Measurements from ENCODE around the gene CMPK1.

CMPK1 gene

DNA sequence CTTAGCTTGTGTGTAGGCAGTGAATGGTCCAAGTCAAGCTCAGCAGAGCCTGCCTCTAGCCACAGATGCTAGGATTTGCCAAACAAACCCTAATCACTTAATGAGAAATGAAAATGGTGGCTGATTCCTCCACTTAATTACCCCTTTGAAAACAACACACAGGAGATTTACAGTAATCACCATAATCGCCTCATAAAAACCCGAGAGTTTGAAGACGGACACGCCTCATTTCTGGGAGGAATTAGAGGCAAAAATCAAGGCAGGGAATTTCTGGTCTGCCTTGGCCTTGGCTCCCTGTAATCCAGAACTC is 66.2 kb downstream of the CMPK1 start:
- H3K4me3 ChIP-seq (ENCODE audit: control insufficient read depth, low read depth, low read length) = no peak overlapping the region
- no peak for DNase-seq (ENCODE audit: low read depth)
- TF ChIP-seq, protein P1, sequence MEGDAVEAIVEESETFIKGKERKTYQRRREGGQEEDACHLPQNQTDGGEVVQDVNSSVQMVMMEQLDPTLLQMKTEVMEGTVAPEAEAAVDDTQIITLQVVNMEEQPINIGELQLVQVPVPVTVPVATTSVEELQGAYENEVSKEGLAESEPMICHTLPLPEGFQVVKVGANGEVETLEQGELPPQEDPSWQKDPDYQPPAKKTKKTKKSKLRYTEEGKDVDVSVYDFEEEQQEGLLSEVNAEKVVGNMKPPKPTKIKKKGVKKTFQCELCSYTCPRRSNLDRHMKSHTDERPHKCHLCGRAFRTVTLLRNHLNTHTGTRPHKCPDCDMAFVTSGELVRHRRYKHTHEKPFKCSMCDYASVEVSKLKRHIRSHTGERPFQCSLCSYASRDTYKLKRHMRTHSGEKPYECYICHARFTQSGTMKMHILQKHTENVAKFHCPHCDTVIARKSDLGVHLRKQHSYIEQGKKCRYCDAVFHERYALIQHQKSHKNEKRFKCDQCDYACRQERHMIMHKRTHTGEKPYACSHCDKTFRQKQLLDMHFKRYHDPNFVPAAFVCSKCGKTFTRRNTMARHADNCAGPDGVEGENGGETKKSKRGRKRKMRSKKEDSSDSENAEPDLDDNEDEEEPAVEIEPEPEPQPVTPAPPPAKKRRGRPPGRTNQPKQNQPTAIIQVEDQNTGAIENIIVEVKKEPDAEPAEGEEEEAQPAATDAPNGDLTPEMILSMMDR (IDR thresholded peaks at IDR 0.05; ENCODE audit: control insufficient read depth, insufficient read depth, low read depth, low read length, missing control alignments) = no peak

DNA sequence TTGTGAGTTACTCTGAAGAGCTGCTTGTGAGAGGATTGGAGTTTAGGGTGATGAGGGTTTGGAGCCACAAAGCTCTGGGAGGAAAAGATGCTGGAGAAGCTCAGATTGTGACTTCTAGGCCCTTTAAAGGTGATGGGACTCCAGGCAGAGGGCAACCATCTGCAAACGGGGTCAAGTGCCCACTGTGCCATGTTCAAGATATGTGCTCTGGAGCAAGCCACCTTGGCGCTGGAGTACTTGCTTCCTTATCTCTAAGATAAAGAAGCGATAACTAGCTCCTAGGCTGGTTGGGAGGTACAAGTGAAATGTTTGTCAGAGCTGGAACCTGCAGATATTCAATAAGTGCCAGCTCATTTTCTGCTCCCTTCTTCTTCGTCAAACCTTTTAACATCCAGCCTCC is 68.2 kb downstream of the CMPK1 start:
- no peak overlapping the region for H3K4me3 ChIP-seq (ENCODE audit: control insufficient read depth, low read depth, low read length)
- DNase-seq (ENCODE audit: low read depth) = no peak
- TF ChIP-seq, protein P1 (IDR thresholded peaks at IDR 0.05; ENCODE audit: control insufficient read depth, insufficient read depth, low read depth, low read length, missing control alignments) = no peak

DNA sequence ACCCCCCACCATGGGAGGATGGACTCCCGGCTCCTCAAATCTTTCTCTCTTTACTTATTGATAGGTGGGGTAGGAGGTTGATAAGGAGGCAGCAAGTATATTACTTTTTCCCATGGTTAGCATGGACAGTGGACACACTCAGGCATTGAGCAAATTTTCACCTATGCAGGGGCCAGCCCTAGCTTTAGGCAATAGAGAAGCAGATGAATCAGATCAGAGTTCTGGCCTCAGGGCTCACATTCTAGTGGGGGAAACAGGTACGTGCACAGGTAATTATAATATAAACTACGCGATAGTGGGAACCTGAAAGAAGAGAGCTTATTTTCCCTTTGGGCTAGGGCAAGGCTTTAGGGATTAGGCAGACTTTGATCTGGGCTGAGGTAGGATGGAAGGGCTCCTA is 69.0 kb downstream of the CMPK1 start:
- TF ChIP-seq, protein P1 (IDR thresholded peaks at IDR 0.05; ENCODE audit: control insufficient read depth, insufficient read depth, low read depth, low read length, missing control alignments) = no peak
- no peak for DNase-seq (ENCODE audit: low read depth)
- no peak overlapping the region for H3K4me3 ChIP-seq (ENCODE audit: control insufficient read depth, low read depth, low read length)

DNA sequence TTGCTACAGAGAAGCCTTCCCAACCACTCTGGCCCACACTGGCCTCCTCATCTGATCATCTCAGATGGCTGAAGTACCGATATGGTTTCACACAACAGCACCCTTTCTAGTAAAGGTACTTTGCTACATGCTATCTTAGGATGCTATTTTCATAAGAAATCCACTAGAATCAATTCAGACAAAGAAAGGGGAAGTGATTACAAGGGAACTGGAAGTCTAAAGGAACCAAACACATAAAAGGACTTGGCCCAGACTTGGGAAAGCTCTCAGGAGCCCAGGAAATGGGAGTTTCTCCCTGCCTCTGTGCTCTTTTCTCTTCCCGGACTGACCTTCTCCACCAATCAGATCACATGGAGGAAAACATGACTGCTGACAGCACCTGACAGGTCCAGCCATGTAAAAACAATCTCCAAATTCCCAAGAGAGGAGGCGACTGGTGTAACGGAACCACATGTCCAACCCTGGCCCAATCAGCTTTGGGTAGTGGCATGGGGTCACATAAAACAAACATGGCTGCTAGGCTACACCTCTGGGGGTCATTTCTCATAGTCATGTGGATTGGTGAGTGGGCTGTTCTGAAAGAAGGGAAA is 69.8 kb downstream of the CMPK1 start:
- no peak for DNase-seq (ENCODE audit: low read depth)
- TF ChIP-seq, protein P1 (IDR thresholded peaks at IDR 0.05; ENCODE audit: control insufficient read depth, insufficient read depth, low read depth, low read length, missing control alignments) = no peak
- H3K4me3 ChIP-seq (ENCODE audit: control insufficient read depth, low read depth, low read length) = no peak overlapping the region

DNA sequence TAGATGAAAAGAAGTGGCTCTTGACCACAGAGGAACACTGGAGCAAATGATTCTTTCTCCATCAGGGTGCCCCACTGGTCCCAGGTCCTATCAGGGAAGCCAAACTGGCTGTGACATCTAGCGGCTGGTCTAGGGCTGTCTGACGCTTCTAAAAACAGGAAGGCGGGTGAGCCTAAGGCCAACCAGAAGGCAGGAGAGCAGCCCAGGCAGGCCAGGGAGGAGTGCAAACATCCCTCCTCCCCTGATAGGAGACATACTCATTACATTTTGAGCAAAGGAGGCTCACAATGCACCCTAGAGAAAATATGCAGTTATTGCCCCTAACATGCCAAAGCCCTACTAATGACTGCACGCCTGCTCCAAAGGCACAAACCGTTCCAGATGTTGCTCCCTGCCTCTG is 72.1 kb downstream of the CMPK1 start:
- H3K4me3 ChIP-seq (ENCODE audit: control insufficient read depth, low read depth, low read length) = no peak overlapping the region
- TF ChIP-seq, protein P1 (IDR thresholded peaks at IDR 0.05; ENCODE audit: control insufficient read depth, insufficient read depth, low read depth, low read length, missing control alignments) = no peak
- DNase-seq (ENCODE audit: low read depth) = no peak

DNA sequence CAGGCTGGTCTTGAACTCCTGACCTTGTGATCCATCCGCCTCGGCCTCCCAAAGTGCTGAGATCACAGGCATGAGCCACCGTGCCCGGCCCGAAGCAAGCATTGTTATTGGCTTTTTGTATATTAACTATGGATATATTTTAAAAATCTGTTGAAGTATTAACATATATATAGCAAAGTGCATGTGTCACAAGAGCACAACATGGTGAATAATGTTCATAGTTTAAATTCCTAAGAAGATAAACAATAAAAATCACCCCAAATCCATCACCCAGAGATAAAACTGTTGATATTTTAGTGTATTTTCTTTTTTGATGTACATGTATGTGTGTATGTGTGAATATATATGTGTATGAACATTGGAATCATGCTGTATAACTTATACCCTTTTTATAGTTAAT is 73.4 kb downstream of the CMPK1 start:
- no peak for DNase-seq (ENCODE audit: low read depth)
- no peak overlapping the region for H3K4me3 ChIP-seq (ENCODE audit: control insufficient read depth, low read depth, low read length)
- TF ChIP-seq, protein P1 (IDR thresholded peaks at IDR 0.05; ENCODE audit: control insufficient read depth, insufficient read depth, low read depth, low read length, missing control alignments) = no peak

DNA sequence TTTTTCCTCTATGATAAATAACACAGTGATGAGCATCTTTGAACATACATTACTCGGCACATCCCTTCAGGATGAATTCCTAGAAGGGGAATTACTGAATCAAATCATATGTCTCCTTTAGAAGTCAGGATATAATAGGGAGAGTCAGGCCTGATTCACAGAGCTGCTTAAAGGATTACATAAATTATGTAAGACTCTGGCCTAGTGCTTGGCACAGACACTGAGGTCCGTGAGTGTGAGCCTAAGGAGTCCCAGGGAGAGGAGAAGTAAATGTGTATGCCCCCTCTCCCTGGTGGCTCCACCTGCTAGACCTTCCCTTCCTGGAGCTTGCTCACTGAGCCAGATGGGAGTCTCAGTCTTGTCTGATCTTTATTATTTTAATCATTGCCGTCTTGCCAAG is 73.9 kb downstream of the CMPK1 start:
- no peak for DNase-seq (ENCODE audit: low read depth)
- H3K4me3 ChIP-seq (ENCODE audit: control insufficient read depth, low read depth, low read length) = no peak overlapping the region
- TF ChIP-seq, protein P1 (IDR thresholded peaks at IDR 0.05; ENCODE audit: control insufficient read depth, insufficient read depth, low read depth, low read length, missing control alignments) = no peak
